Skin epidermis (tissue), 12 donors: ENCODE data around the gene SLC17A7.
A peak's percentile ranks its signal among the peaks of the same experiment; 100 is the strongest.

Source experiments
- H3K27ac ChIP-seq, 21 experiments: fragments of 200-600 bp; sonication (generic) in 11 of 21; one replicate each; pipeline ENCODE4 v1.5.0; 2020; ENCODE audit warnings: mild to moderate bottlenecking in 3 of 21, inconsistent platforms in 2 of 21, moderate library complexity in 2 of 21
- H3K4me3 ChIP-seq, 7 experiments: fragments of 200-600 bp; sonication (generic) in 2 of 7; one replicate each; pipeline ENCODE4 v1.5.0; 2020; ENCODE audit warnings: inconsistent platforms in 2 of 7, mild to moderate bottlenecking in 2 of 7, moderate library complexity in 1 of 7

SLC17A7 gene

GRCh38 chr19:49391581-49392399 is 49.5 kb downstream of the SLC17A7 start:
- no peak overlapping the region for H3K27ac ChIP-seq

GRCh38 chr19:49390929-49391359 is 50.4 kb downstream of the SLC17A7 start:
- H3K27ac ChIP-seq = peak overlapping the region in 1 of 21 experiments; percentile 19
- no peak overlapping the region for H3K4me3 ChIP-seq

More at GRCh38 chr19:49391581-49392399, 49.5 kb downstream of the SLC17A7 start:
- H3K4me3 ChIP-seq = no peak overlapping the region

GRCh38 chr19:49390131-49390928 is 51.0 kb downstream of the SLC17A7 start:
- H3K4me3 ChIP-seq = no peak overlapping the region
- peak overlapping the region in 1 of 21 experiments; percentile 19 for H3K27ac ChIP-seq

GRCh38 chr19:49389406-49389805 is 51.9 kb downstream of the SLC17A7 start:
- Histone ChIP-seq H3K27ac (no peak overlapping the region), H3K4me3 (no peak overlapping the region)

- Histone ChIP-seq H3K4me3 (peak within 1 kb of the TSS in 5 of 7 experiments; percentile 0 to 30 (median 13)), H3K27ac (no peak within 1 kb of the TSS)
Measured at GRCh38 chr19:49387936-49388372, 53.4 kb downstream of the SLC17A7 start, which contains the start of gene KASH5. Gene KASH5, plus strand, starts transcription at chr19:49388249. Its CDS starts 2,635 bp downstream, at chr19:49390884.

GRCh38 chr19:49383599-49383998 is 57.7 kb downstream of the SLC17A7 start:
- Histone ChIP-seq H3K27ac (no peak overlapping the region), H3K4me3 (no peak overlapping the region)

GRCh38 chr19:49382639-49383038 is 58.7 kb downstream of the SLC17A7 start:
- Histone ChIP-seq H3K27ac (no peak overlapping the region), H3K4me3 (no peak overlapping the region)

- Histone ChIP-seq H3K4me3 (no peak overlapping the region), H3K27ac (no peak overlapping the region)
Measured at GRCh38 chr19:49380391-49380790, 60.9 kb downstream of the SLC17A7 start.
